ENCODE results near the gene NHLRC4. TPM values are rescaled to one million over a fixed set of nuclear protein-coding genes. Genes with fewer than 3 reads are reported as not detected.

Gene NHLRC4
- total RNA-seq, 1 experiment from 2014 or later, result 0.37 TPM

GRCh38 chr16:615122-615521 lies 48.3 kb downstream of the NHLRC4 start:
- no peak overlapping the region for H3K4me3 ChIP-seq
- H3K36me3 ChIP-seq, result no peaks in the 10 kb centered on the region
- no peaks in the 10 kb centered on the region for H3K4me1 ChIP-seq (replicated peaks)
- H3K27me3 ChIP-seq (replicated peaks), result no peaks in the 10 kb centered on the region
- DNase-seq (ENCODE audit: low read depth in 1 of 2, low spot score in 2 of 2), result no peak
- no peaks in the 10 kb centered on the region for H3K9me3 ChIP-seq (replicated peaks)
- no peak overlapping the region for H3K27ac ChIP-seq

GRCh38 chr16:616733-617586 lies 50.2 kb downstream of the NHLRC4 start:
- Histone ChIP-seq H3K4me1 (replicated peaks) (no peaks in the 10 kb centered on the region), H3K27ac (no peak overlapping the region), H3K4me3 (no peak overlapping the region), H3K27me3 (replicated peaks) (no peaks in the 10 kb centered on the region), H3K9me3 (replicated peaks) (no peaks in the 10 kb centered on the region), H3K36me3 (no peaks in the 10 kb centered on the region)
- no peak for DNase-seq (ENCODE audit: low read depth in 1 of 2, low spot score in 2 of 2)

GRCh38 chr16:617855-618254 lies 51.0 kb downstream of the NHLRC4 start:
- Histone ChIP-seq H3K9me3 (replicated peaks) (no peaks in the 10 kb centered on the region), H3K36me3 (no peaks in the 10 kb centered on the region), H3K27ac (no peak overlapping the region), H3K27me3 (replicated peaks) (no peaks in the 10 kb centered on the region), H3K4me1 (replicated peaks) (no peaks in the 10 kb centered on the region), H3K4me3 (no peak overlapping the region)
- no peak for DNase-seq (ENCODE audit: low read depth in 1 of 2, low spot score in 2 of 2)

Other genes with a start within 250 kb of the NHLRC4 start
- 18.5 and 26.4 TPM in 2 replicates for gene AXIN1, start 214.3 kb upstream of the NHLRC4 start, total RNA-seq (2014; rRNA removed; shearing (Covaris generic))
- gene MRPL28, start 196.5 kb upstream of the NHLRC4 start, total RNA-seq (2014; rRNA removed; shearing (Covaris generic)), result 150 and 154 TPM in 2 replicates
- 34.9 and 39.7 TPM in 2 replicates for gene PGAP6, start 185.0 kb upstream of the NHLRC4 start, total RNA-seq (2014; rRNA removed; shearing (Covaris generic))
- 62.7 and 82.9 TPM in 2 replicates for gene NME4, start 169.8 kb upstream of the NHLRC4 start, total RNA-seq (2014; rRNA removed; shearing (Covaris generic))
- 0.69 and 5.8 TPM in 2 replicates for gene DECR2, start 165.1 kb upstream of the NHLRC4 start, total RNA-seq (2014; rRNA removed; shearing (Covaris generic))
- 21.1 and 23.6 TPM in 2 replicates for gene RAB11FIP3, start 141.4 kb upstream of the NHLRC4 start, total RNA-seq (2014; rRNA removed; shearing (Covaris generic))
- 44.4 and 46.1 TPM in 2 replicates for gene CAPN15, start 39.3 kb upstream of the NHLRC4 start, total RNA-seq (2014; rRNA removed; shearing (Covaris generic))
- gene PRR35, start 6.6 kb upstream of the NHLRC4 start, total RNA-seq (2014; rRNA removed; shearing (Covaris generic)), result not detected in 2 replicates
- gene PIGQ, start 3.0 kb downstream of the NHLRC4 start, total RNA-seq (2014; rRNA removed; shearing (Covaris generic)), result 19.6 and 33.8 TPM in 2 replicates
- 10.2 and 17.8 TPM in 2 replicates for gene RAB40C, start 23.1 kb downstream of the NHLRC4 start, total RNA-seq (2014; rRNA removed; shearing (Covaris generic))
- 0.39 and 0.41 TPM in 2 replicates for gene WFIKKN1, start 64.0 kb downstream of the NHLRC4 start, total RNA-seq (2014; rRNA removed; shearing (Covaris generic))
- 73.1 and 86.6 TPM in 2 replicates for gene METTL26, start 69.3 kb downstream of the NHLRC4 start, total RNA-seq (2014; rRNA removed; shearing (Covaris generic))
- gene MCRIP2, start 74.8 kb downstream of the NHLRC4 start, total RNA-seq (2014; rRNA removed; shearing (Covaris generic)), result 3.0 TPM in 1 of 2 replicates, not detected in the other
- 12.1 and 31.9 TPM in 2 replicates for gene WDR90, start 82.4 kb downstream of the NHLRC4 start, total RNA-seq (2014; rRNA removed; shearing (Covaris generic))
- 51.2 and 64.3 TPM in 2 replicates for gene RHOT2, start 101.1 kb downstream of the NHLRC4 start, total RNA-seq (2014; rRNA removed; shearing (Covaris generic))
- 1.1 and 13.1 TPM in 2 replicates for gene RHBDL1, start 108.7 kb downstream of the NHLRC4 start, total RNA-seq (2014; rRNA removed; shearing (Covaris generic))
- 150 and 253 TPM in 2 replicates for gene STUB1, start 113.4 kb downstream of the NHLRC4 start, total RNA-seq (2014; rRNA removed; shearing (Covaris generic))
- gene JMJD8, start 117.3 kb downstream of the NHLRC4 start, total RNA-seq (2014; rRNA removed; shearing (Covaris generic)), result 13.9 and 25.7 TPM in 2 replicates
- gene WDR24, start 123.4 kb downstream of the NHLRC4 start, total RNA-seq (2014; rRNA removed; shearing (Covaris generic)), result 2.1 TPM in 2 replicates
- 0.13 TPM in 1 of 2 replicates, not detected in the other for gene FBXL16, start 138.8 kb downstream of the NHLRC4 start, total RNA-seq (2014; rRNA removed; shearing (Covaris generic))
- 75.5 and 99.3 TPM in 2 replicates for gene METRN, start 148.1 kb downstream of the NHLRC4 start, total RNA-seq (2014; rRNA removed; shearing (Covaris generic))
- gene ANTKMT, start 154.1 kb downstream of the NHLRC4 start, total RNA-seq (2014; rRNA removed; shearing (Covaris generic)), result 43.7 and 95.5 TPM in 2 replicates
- gene CCDC78, start 159.4 kb downstream of the NHLRC4 start, total RNA-seq (2014; rRNA removed; shearing (Covaris generic)), result 0.26 TPM in 1 of 2 replicates, not detected in the other
- gene HAGHL, start 160.1 kb downstream of the NHLRC4 start, total RNA-seq (2014; rRNA removed; shearing (Covaris generic)), result 7.8 and 16.6 TPM in 2 replicates
- gene CIAO3, start 174.0 kb downstream of the NHLRC4 start, total RNA-seq (2014; rRNA removed; shearing (Covaris generic)), result 24.2 and 27.4 TPM in 2 replicates
- not detected in 2 replicates for gene MSLN, start 193.7 kb downstream of the NHLRC4 start, total RNA-seq (2014; rRNA removed; shearing (Covaris generic))
- gene RPUSD1, start 221.4 kb downstream of the NHLRC4 start, total RNA-seq (2014; rRNA removed; shearing (Covaris generic)), result 35.7 and 46.5 TPM in 2 replicates
- gene CHTF18, start 221.6 kb downstream of the NHLRC4 start, total RNA-seq (2014; rRNA removed; shearing (Covaris generic)), result 25.4 and 30.6 TPM in 2 replicates
- gene GNG13, start 233.7 kb downstream of the NHLRC4 start, total RNA-seq (2014; rRNA removed; shearing (Covaris generic)), result not detected in 2 replicates